Neural cell (in vitro differentiated cells): ENCODE data around the gene DOP1B. TPM values are rescaled to one million over a fixed set of nuclear protein-coding genes. Genes with fewer than 3 reads are reported as not detected.

ENCODE experiments used
- H2AFZ ChIP-seq: fragments of 200-600, 300-800 bp; sonication (generic), shearing (Covaris generic); 2 replicates; pipeline ENCODE4 v1.6.0; 2014; ENCODE audit warnings: low read depth, mild to moderate bottlenecking, antibody characterized with exemption, low read length, moderate library complexity
- H3F3A ChIP-seq: fragments of 200-600 bp; shearing (Covaris generic); 2 replicates; pipeline ENCODE4 v1.6.1; 2016; ENCODE audit warnings: mild to moderate bottlenecking, moderate library complexity, mixed read lengths, antibody characterized with exemption, low read length; ENCODE audit not compliant: insufficient read depth, poor library complexity, severe bottlenecking
- H3K27ac ChIP-seq: fragments of 200-600, 300-800 bp; sonication (generic), shearing (Covaris generic); 2 replicates; pipeline ENCODE4 v1.5.1; 2014; ENCODE audit warnings: mild to moderate bottlenecking, low read length, moderate library complexity
- H3K27me3 ChIP-seq: fragments of 300-800, 200-600 bp; sonication (generic), shearing (Covaris generic); 2 replicates; pipeline ENCODE4 v1.6.0; 2014; ENCODE audit warnings: mild to moderate bottlenecking, low read depth, low read length, moderate library complexity; ENCODE audit not compliant: insufficient read depth
- H3K36me3 ChIP-seq: fragments of 300-800, 200-600 bp; sonication (generic), shearing (Covaris generic); 2 replicates; pipeline ENCODE4 v1.5.1; 2014; ENCODE audit warnings: mild to moderate bottlenecking, antibody characterized with exemption, low read length, moderate library complexity; ENCODE audit not compliant: insufficient read depth
- H3K4me2 ChIP-seq: fragments of 300-800, 200-600 bp; sonication (generic), shearing (Covaris generic); 2 replicates; pipeline ENCODE4 v1.6.0; 2014; ENCODE audit warnings: mild to moderate bottlenecking, low read length
- H3K4me3 ChIP-seq: fragments of 300-800, 200-600 bp; sonication (generic), shearing (Covaris generic); 2 replicates; pipeline ENCODE4 v1.5.1; 2014; ENCODE audit warnings: mild to moderate bottlenecking, low read length, moderate library complexity
- H3K79me2 ChIP-seq: fragments of 200-600 bp; shearing (Covaris generic); replicated peaks from 2 replicates; pipeline ENCODE4 v1.6.0; 2014; ENCODE audit warnings: mild to moderate bottlenecking, low read length, moderate library complexity; ENCODE audit not compliant: insufficient read depth
- H3K9ac ChIP-seq: fragments of 300-800, 200-600 bp; sonication (generic), shearing (Covaris generic); 2 replicates; pipeline ENCODE4 v1.6.1; 2016; ENCODE audit warnings: mild to moderate bottlenecking, low read length, mixed read lengths
- H3K9me2 ChIP-seq: fragments of 200-600 bp; shearing (Covaris generic); 2 replicates; pipeline ENCODE4 v1.6.1; 2016; ENCODE audit warnings: mild to moderate bottlenecking, low read length, mixed read lengths; ENCODE audit not compliant: insufficient read depth
- H3K9me3 ChIP-seq: fragments of 200-600, 300-800 bp; sonication (generic), shearing (Covaris generic); 2 replicates; pipeline ENCODE4 v1.6.1; 2016; ENCODE audit warnings: mild to moderate bottlenecking, mixed run types, low read length, moderate library complexity, mixed read lengths
- H4K20me1 ChIP-seq: fragments of 200-600 bp; shearing (Covaris generic); 2 replicates; pipeline ENCODE4 v1.6.1; 2016; ENCODE audit warnings: mild to moderate bottlenecking, mixed run types; ENCODE audit not compliant: insufficient read depth
- EP300 ChIP-seq: fragments of 450-650 bp; conservative IDR thresholded peaks from 2 replicates; pipeline ENCODE4 v1.6.1; 2014; ENCODE audit warnings: antibody characterized with exemption, mild to moderate bottlenecking, moderate library complexity; ENCODE audit not compliant: poor library complexity, severe bottlenecking
- EZH2 ChIP-seq: fragments of 200-600, 300-800 bp; shearing (Covaris generic), sonication (generic); IDR thresholded peaks from 2 replicates; pipeline ENCODE4 v1.6.1; 2014; ENCODE audit warnings: antibody characterized with exemption, low read length, borderline replicate concordance, mild to moderate bottlenecking; ENCODE audit not compliant: insufficient read depth, poor library complexity, severe bottlenecking
- MXI1 ChIP-seq: fragments of 450-650 bp; conservative IDR thresholded peaks from 2 replicates; pipeline ENCODE4 v1.6.1; 2014; ENCODE audit warnings: antibody characterized with exemption, mild to moderate bottlenecking; ENCODE audit not compliant: poor library complexity, severe bottlenecking
- POLR2AphosphoS5 ChIP-seq: IDR thresholded peaks from 2 replicates; pipeline ENCODE4 v1.6.1; 2012
- SMC3 ChIP-seq: fragments of 450-650 bp; conservative IDR thresholded peaks from 2 replicates; pipeline ENCODE4 v1.6.1; 2014; ENCODE audit warnings: antibody characterized with exemption, mild to moderate bottlenecking, moderate library complexity; ENCODE audit not compliant: poor library complexity
- TAF1 ChIP-seq: IDR thresholded peaks from 2 replicates; pipeline ENCODE4 v1.6.1; 2012; ENCODE audit warnings: low read depth
- polyA plus RNA-seq: library from polyadenylated mRNA; depleted of rRNA; stranded (reverse); fragments of >200 nt; gene quantifications from 2 replicates; pipeline ENCODE4 v1.2.3, GENCODE V29; 2014
- TF ChIP-seq, protein P1 (sequence below): IDR thresholded peaks from 2 replicates; pipeline ENCODE4 v1.6.1; 2012; ENCODE audit warnings: borderline replicate concordance
- TF ChIP-seq, protein P2 (sequence below): fragments of 450-650 bp; IDR thresholded peaks from 2 replicates; pipeline ENCODE4 v1.5.1; 2014; ENCODE audit warnings: antibody characterized with exemption, mild to moderate bottlenecking, moderate library complexity; ENCODE audit not compliant: poor library complexity, severe bottlenecking

The DOP1B gene
- polyA plus RNA-seq, 1 donor from 2014 or later = 14.0 TPM

DNA sequence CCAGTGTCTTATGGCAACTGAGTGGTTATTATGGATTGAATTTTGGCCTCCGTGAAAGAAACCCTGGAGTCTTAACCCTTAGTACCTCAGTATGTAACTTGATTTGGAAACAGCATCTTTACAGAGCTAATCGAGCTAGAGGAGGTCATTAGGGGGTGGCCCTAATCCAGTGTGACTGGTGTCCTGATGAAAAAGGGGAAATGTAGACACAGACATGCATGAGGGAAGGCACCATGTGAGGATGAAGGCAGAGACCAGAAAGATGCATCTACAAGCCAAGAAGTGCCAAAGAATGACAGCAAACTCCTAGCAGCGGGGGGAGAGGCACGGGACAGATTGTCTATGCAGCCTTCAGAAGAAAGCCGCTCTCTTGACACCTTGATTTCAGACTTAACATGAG is 14.7 kb downstream of the DOP1B start:
- H3K9ac ChIP-seq = no peak overlapping the region
- no peak overlapping the region for H3K4me3 ChIP-seq
- TF ChIP-seq TAF1 (no peak), POLR2AphosphoS5 (no peak), EZH2 (no peak), EP300 (peak; percentile 61), MXI1 (no peak), SMC3 (no peak)
- TF ChIP-seq, protein P1, sequence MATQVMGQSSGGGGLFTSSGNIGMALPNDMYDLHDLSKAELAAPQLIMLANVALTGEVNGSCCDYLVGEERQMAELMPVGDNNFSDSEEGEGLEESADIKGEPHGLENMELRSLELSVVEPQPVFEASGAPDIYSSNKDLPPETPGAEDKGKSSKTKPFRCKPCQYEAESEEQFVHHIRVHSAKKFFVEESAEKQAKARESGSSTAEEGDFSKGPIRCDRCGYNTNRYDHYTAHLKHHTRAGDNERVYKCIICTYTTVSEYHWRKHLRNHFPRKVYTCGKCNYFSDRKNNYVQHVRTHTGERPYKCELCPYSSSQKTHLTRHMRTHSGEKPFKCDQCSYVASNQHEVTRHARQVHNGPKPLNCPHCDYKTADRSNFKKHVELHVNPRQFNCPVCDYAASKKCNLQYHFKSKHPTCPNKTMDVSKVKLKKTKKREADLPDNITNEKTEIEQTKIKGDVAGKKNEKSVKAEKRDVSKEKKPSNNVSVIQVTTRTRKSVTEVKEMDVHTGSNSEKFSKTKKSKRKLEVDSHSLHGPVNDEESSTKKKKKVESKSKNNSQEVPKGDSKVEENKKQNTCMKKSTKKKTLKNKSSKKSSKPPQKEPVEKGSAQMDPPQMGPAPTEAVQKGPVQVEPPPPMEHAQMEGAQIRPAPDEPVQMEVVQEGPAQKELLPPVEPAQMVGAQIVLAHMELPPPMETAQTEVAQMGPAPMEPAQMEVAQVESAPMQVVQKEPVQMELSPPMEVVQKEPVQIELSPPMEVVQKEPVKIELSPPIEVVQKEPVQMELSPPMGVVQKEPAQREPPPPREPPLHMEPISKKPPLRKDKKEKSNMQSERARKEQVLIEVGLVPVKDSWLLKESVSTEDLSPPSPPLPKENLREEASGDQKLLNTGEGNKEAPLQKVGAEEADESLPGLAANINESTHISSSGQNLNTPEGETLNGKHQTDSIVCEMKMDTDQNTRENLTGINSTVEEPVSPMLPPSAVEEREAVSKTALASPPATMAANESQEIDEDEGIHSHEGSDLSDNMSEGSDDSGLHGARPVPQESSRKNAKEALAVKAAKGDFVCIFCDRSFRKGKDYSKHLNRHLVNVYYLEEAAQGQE = no peak
- TF ChIP-seq, protein P2, sequence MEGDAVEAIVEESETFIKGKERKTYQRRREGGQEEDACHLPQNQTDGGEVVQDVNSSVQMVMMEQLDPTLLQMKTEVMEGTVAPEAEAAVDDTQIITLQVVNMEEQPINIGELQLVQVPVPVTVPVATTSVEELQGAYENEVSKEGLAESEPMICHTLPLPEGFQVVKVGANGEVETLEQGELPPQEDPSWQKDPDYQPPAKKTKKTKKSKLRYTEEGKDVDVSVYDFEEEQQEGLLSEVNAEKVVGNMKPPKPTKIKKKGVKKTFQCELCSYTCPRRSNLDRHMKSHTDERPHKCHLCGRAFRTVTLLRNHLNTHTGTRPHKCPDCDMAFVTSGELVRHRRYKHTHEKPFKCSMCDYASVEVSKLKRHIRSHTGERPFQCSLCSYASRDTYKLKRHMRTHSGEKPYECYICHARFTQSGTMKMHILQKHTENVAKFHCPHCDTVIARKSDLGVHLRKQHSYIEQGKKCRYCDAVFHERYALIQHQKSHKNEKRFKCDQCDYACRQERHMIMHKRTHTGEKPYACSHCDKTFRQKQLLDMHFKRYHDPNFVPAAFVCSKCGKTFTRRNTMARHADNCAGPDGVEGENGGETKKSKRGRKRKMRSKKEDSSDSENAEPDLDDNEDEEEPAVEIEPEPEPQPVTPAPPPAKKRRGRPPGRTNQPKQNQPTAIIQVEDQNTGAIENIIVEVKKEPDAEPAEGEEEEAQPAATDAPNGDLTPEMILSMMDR = no peak
- no peaks in the 10 kb centered on the region for H3K9me2 ChIP-seq
- H4K20me1 ChIP-seq = no peaks in the 10 kb centered on the region
- no peaks in the 10 kb centered on the region for H3K36me3 ChIP-seq
- H3K4me2 ChIP-seq = no peak overlapping the region
- no peak overlapping the region for H2AFZ ChIP-seq
- H3K79me2 ChIP-seq = no peaks in the 10 kb centered on the region
- H3K9me3 ChIP-seq = no peaks in the 10 kb centered on the region
- no peak overlapping the region for H3K27ac ChIP-seq
- H3F3A ChIP-seq = no peaks in the 10 kb centered on the region
- no peaks in the 10 kb centered on the region for H3K27me3 ChIP-seq

DNA sequence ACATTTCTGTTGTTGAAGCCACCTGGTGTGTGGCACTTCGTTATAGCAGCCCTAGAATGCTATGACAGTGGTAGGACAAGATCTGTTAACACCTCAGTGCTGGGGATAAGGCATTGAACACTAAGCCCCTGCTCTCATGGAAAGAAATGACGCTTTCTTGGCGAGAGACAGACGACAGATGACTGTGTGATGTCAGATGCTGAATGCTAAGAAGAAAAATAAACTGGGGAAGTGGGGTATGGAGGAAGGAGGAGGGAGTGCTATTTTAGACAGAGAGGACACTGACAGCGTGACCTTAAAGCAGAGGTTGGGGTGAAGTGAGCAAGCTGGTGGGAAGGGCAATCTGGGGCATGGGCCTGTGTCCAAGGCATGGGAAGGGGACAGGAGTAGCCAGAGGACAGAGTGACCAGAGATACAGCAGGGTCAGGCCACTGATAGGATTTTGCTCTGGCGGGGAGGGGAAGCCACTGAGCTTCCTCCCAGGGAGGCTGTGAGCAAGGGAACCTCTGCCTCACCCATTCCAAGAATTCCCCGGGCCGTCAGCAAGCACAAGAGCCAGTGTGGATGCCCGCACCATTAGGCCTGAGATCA is 15.2 kb downstream of the DOP1B start:
- H3K9me3 ChIP-seq = no peaks in the 10 kb centered on the region
- H3K4me2 ChIP-seq = no peak overlapping the region
- no peaks in the 10 kb centered on the region for H3K27me3 ChIP-seq
- no peaks in the 10 kb centered on the region for H4K20me1 ChIP-seq
- no peak overlapping the region for H3K9ac ChIP-seq
- no peak overlapping the region for H3K4me3 ChIP-seq
- H3F3A ChIP-seq = no peaks in the 10 kb centered on the region
- H2AFZ ChIP-seq = no peak overlapping the region
- peak overlapping the region; percentile 46 for H3K27ac ChIP-seq
- H3K9me2 ChIP-seq = no peaks in the 10 kb centered on the region
- H3K36me3 ChIP-seq = no peaks in the 10 kb centered on the region
- TF ChIP-seq SMC3 = no peak
- TF ChIP-seq POLR2AphosphoS5 = peak; percentile 29
- TF ChIP-seq TAF1 = no peak
- TF ChIP-seq, protein P1 = no peak
- H3K79me2 ChIP-seq = no peaks in the 10 kb centered on the region
